GM18868 (cell line): ENCODE data around the gene WDR7.
A peak's percentile ranks its signal among the peaks of the same experiment; 100 is the strongest.

Source experiments
- ATAC-seq: cut with Tn5 transposase; IDR thresholded peaks from one replicate; pipeline ENCODE4 v1.9.1; 2021; ENCODE audit warnings: mild to moderate bottlenecking, moderate library complexity; ENCODE audit not compliant: unreplicated experiment

Gene WDR7

GRCh38 chr18:56721031-56721430 lies 69.9 kb downstream of the WDR7 start:
- no peak for ATAC-seq

DNA sequence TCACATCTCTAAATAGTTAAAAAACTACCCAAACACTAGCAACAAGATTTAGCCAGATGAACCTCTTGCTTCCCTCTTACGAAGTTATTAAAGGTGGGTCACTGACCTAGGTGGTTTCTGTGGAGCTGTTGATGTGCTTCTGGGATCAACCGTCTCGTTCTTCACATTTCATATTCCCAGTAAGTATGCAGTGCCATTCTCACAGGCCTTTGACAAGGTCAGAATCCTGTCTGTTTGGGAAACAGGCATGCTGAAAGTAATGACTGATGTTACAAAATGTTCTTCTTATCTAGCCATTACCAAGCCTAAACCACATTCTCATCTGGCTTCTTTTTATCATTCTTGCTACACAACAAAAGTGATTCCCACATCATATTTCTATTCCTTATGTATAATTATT lies 70.3 kb downstream of the WDR7 start:
- ATAC-seq, result no peak

GRCh38 chr18:56722518-56722917 lies 71.4 kb downstream of the WDR7 start:
- ATAC-seq, result no peak

- no peak for ATAC-seq
These were observed 71.9 kb downstream of the WDR7 start for GRCh38 chr18:56723068-56723467.

GRCh38 chr18:56723706-56724105 lies 72.5 kb downstream of the WDR7 start:
- ATAC-seq, result no peak

GRCh38 chr18:56726906-56727305 lies 75.7 kb downstream of the WDR7 start:
- no peak for ATAC-seq

GRCh38 chr18:56727399-56727798 lies 76.2 kb downstream of the WDR7 start:
- ATAC-seq, result no peak

GRCh38 chr18:56728741-56729140 lies 77.6 kb downstream of the WDR7 start:
- no peak for ATAC-seq

DNA sequence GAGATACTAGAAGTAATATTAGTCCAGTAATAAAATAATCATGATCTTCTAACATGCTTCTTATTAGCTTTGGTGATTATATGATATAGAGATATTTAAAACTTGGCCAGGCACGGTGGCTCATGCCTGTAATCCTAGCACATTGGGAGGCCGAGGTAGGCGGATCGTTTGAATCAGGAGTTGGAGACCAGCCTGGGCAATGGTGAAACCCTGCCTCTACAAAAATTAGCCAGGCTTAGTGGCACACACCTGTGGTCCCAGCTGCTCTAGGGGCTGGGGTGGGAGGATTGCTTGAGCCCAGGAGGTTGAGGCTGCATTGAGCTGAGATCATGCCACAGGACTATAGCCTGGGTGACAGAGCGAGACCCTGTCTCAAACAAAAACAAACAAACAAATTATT lies 87.0 kb downstream of the WDR7 start:
- no peak for ATAC-seq

DNA sequence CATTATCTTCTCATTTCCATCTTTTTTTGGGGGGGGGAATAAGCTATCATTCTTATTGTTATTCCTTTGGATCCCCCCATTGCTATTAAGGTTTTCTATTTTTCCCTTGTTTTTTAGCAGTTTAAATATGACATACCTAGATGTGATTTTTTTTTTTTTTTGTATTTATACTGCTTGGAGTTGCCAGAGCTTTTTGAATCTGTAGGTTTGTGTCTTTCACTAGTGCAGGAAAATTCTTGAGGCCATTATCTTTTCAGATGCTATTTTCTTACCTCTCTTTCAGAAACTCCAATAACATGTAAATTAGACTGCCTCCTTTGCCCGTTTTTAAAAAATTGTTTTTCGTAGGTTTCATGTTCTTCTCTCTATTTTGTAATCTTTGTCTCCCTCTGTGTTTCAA lies 88.6 kb downstream of the WDR7 start:
- ATAC-seq, result no peak

GRCh38 chr18:56740645-56741044 lies 89.5 kb downstream of the WDR7 start:
- no peak for ATAC-seq

GRCh38 chr18:56741685-56742084 lies 90.5 kb downstream of the WDR7 start:
- no peak for ATAC-seq

- no peak for ATAC-seq
These were observed 92.0 kb downstream of the WDR7 start for GRCh38 chr18:56743115-56743514.

GRCh38 chr18:56747032-56747658 lies 96.0 kb downstream of the WDR7 start:
- ATAC-seq, result peak; percentile 81

DNA sequence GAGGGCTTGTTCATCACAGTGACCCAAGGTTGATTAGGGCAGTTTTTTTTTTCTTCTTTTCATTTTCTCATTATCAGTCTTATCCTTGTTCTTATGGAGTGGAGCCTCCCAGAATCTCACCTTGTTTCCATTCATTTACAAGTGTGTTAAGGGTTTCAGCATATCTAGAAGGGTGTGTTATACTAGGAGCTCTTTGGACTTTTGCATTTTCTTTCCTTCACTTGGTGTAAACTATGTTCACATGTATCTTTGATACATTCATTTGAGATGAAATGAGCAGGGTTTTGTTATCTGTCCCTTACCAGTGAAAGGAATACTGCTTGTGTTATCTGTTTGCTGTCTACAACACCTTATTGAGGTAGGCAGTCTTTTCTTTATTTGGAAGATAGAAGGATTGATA lies 96.7 kb downstream of the WDR7 start:
- ATAC-seq, result no peak

DNA sequence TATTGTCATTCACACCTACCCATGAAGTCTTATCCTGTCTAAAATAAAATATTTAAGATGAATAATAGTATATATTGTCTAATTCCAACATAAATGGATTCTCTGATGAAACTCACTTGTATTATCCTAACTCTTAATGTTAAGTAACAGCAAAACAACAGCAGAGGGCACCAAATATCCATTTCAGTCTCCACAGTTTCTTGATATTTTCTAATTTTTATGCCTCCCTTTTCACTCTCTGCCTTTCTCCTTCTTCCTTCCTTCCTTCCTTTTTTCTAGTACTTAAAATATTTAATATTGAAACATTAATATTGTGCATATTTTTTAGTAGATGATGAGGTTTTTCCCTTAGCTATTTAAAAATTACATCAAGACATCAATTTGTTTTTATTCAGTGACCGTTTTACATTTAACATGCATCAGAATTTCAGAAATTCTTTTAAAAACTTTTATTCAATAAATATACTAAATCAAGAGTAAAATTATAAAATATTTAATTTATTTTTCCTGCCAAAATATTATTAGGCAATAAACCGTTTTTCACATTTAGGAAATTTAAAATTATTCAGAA lies 97.6 kb downstream of the WDR7 start:
- no peak for ATAC-seq

DNA sequence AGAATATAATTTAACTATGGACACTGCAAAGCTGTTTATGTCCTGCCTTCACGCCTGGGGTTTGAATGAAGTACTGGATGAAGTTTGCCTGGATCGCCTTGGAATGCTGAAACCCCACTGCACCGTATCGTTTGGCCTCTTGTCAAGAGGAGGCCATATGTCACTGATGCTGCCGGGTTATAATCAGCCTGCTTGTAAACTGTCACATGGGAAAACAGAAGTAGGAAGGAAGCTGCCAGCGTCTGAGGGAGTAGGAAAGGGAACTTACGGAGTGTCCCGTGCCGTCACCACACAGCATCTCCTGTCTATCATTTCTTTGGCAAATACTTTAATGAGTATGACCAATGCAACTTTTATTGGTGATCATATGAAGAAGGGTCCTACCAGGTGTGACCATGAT lies 105.8 kb downstream of the WDR7 start:
- no peak for ATAC-seq

DNA sequence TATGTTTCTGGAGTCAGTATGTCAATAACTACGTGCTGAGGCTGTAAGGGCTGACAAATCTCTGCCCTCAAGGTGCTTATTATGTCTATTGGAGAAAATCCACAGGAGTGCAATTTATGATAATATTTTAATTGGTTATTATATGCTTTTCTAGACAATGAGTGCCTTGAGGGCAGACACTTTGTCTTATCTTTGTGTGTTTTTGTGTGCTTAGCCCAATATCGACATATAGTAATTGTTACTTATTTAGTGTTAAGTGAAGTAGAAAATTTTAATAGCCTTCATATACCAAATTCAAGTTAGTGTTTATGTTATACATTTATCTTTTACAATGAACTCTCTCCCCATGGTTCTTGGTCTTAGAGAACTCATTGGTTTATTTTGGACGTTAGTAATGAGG lies 118.9 kb downstream of the WDR7 start:
- no peak for ATAC-seq

DNA sequence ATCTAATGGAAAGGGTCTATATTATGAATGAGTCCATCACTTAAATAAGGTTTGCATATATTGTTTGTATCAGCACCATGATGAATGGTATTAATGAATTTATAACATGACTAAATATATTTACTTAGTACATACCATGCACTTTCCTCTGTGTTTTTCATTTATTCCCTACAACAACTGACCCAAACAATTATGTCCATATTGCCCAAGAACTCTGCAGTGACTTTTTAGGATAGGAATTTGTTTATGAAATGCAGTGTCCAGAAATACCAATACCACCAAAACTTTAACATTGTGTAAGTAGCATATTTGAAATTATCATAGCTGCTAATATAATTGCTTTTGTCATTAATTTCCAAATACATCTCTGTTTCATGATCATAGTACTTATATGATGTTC lies 119.7 kb downstream of the WDR7 start:
- no peak for ATAC-seq

- no peak for ATAC-seq
These were observed 124.5 kb downstream of the WDR7 start for GRCh38 chr18:56775701-56776100.

GRCh38 chr18:56787390-56787789 lies 136.2 kb downstream of the WDR7 start:
- no peak for ATAC-seq

- peak; percentile 60 for ATAC-seq
These were observed 138.1 kb downstream of the WDR7 start for GRCh38 chr18:56789004-56789888.
